CD14-positive monocyte (primary cell): ENCODE data around the gene TOB1. TPM values are rescaled to one million over a fixed set of nuclear protein-coding genes. Genes with fewer than 3 reads are reported as not detected.
A peak's percentile ranks its signal among the peaks of the same experiment; 100 is the strongest.

Experiments
- DNase-seq, 3 donors: peaks; one replicate each; pipeline ENCODE4 v3.0.0-alpha.2; 2011 to 2022
- H2AFZ ChIP-seq: 2 replicates; pipeline ENCODE4 v1.6.0; 2012; ENCODE audit warnings: mild to moderate bottlenecking, low read depth, low read length, inconsistent platforms; ENCODE audit not compliant: insufficient read depth, poor library complexity, severe bottlenecking
- H3K27ac ChIP-seq, 2 donors: 1 replicate in 1 of 2; 2 replicates in 1 of 2; pipeline ENCODE4 v1.5.1; 2012 to 2013; ENCODE audit warnings: low read length in 2 of 2, control low read depth in 1 of 2, inconsistent platforms in 1 of 2, low read depth in 1 of 2, mild to moderate bottlenecking in 1 of 2
- H3K27me3 ChIP-seq, 2 donors: one replicate each; pipeline versions ENCODE4 v1.6.0 to v1.6.1; 2011 to 2013; ENCODE audit warnings: low read length in 2 of 2; ENCODE audit not compliant: control insufficient read depth in 2 of 2, insufficient read depth in 2 of 2
- H3K36me3 ChIP-seq, 2 donors: replicated peaks in 1 of 2; 1 replicate in 1 of 2; 2 replicates in 1 of 2; pipeline versions ENCODE4 v1.5.1 to v1.6.1; 2012 to 2013; ENCODE audit warnings: low read length in 2 of 2, control low read depth in 1 of 2, inconsistent platforms in 1 of 2, mild to moderate bottlenecking in 1 of 2; ENCODE audit not compliant: insufficient read depth in 2 of 2, control insufficient read depth in 1 of 2
- H3K4me1 ChIP-seq, 2 donors: 1 replicate in 1 of 2; 2 replicates in 1 of 2; pipeline versions ENCODE4 v1.5.1 to v1.6.1; 2012 to 2013; ENCODE audit warnings: low read length in 2 of 2, control low read depth in 1 of 2, inconsistent platforms in 1 of 2, mild to moderate bottlenecking in 1 of 2, moderate library complexity in 1 of 2; ENCODE audit not compliant: insufficient read depth in 2 of 2, control insufficient read depth in 1 of 2
- H3K4me2 ChIP-seq: replicated peaks from 2 replicates; pipeline ENCODE3; 2012; ENCODE audit warnings: low read length, moderate library complexity, mild to moderate bottlenecking; ENCODE audit not compliant: poor library complexity, severe bottlenecking; ENCODE audit errors: extremely low read depth
- H3K4me3 ChIP-seq, 3 experiments: fragments of 200-600 bp in 1 of 3; sonication (generic) in 1 of 3; replicated peaks in 1 of 3; 1 replicate in 2 of 3; 2 replicates in 1 of 3; pipeline ENCODE4 v1.5.1; 2011 to 2013; ENCODE audit warnings: low read length in 3 of 3, mild to moderate bottlenecking in 3 of 3, control low read depth in 2 of 3, low read depth in 2 of 3, inconsistent platforms in 1 of 3, moderate library complexity in 1 of 3
- H3K79me2 ChIP-seq: 2 replicates; pipeline ENCODE4 v1.6.0; 2012; ENCODE audit warnings: mild to moderate bottlenecking, control low read depth, inconsistent platforms, low read length, moderate library complexity; ENCODE audit not compliant: insufficient read depth
- H3K9ac ChIP-seq: 2 replicates; pipeline ENCODE4 v1.6.0; 2017; ENCODE audit warnings: low read length, mild to moderate bottlenecking; ENCODE audit not compliant: insufficient read depth, poor library complexity, severe bottlenecking
- H3K9me3 ChIP-seq, 2 donors: replicated peaks in 1 of 2; 1 replicate in 1 of 2; 2 replicates in 1 of 2; pipeline versions ENCODE4 v1.5.1 to v1.6.1; 2012 to 2013; ENCODE audit warnings: low read length in 2 of 2, control low read depth in 1 of 2; ENCODE audit not compliant: control insufficient read depth in 1 of 2, insufficient read depth in 1 of 2
- H4K20me1 ChIP-seq: 2 replicates; pipeline ENCODE4 v1.6.0; 2012; ENCODE audit warnings: mild to moderate bottlenecking, low read length, control low read depth, moderate library complexity; ENCODE audit not compliant: insufficient read depth
- H3K27ac Mint-ChIP-seq, 7 donors: one replicate each; pipeline ENCODE4 v1.8.0; 2020; ENCODE audit warnings: mild to moderate bottlenecking in 7 of 7, mixed read lengths in 7 of 7, moderate library complexity in 6 of 7, inconsistent platforms in 2 of 7
- H3K27me3 Mint-ChIP-seq, 3 donors: one replicate each; pipeline ENCODE4 v1.8.0; 2021 to 2022; ENCODE audit warnings: low read depth in 3 of 3, mild to moderate bottlenecking in 3 of 3, mixed read lengths in 3 of 3, moderate library complexity in 3 of 3, inconsistent platforms in 1 of 3
- H3K36me3 Mint-ChIP-seq, 2 donors: one replicate each; pipeline ENCODE4 v1.8.0; 2020; ENCODE audit warnings: mixed read lengths in 2 of 2, inconsistent platforms in 1 of 2, mild to moderate bottlenecking in 1 of 2
- H3K4me1 Mint-ChIP-seq: one replicate; pipeline ENCODE4 v1.8.0; 2020; ENCODE audit warnings: mild to moderate bottlenecking, mixed read lengths
- H3K4me3 Mint-ChIP-seq, 2 donors: one replicate each; pipeline ENCODE4 v1.8.0; 2020; ENCODE audit warnings: mild to moderate bottlenecking in 2 of 2, mixed read lengths in 2 of 2, moderate library complexity in 1 of 2
- H3K9me3 Mint-ChIP-seq, 7 donors: one replicate each; pipeline ENCODE4 v1.8.0; 2020 to 2022; ENCODE audit warnings: mixed read lengths in 7 of 7, mild to moderate bottlenecking in 6 of 7, moderate library complexity in 6 of 7, inconsistent platforms in 2 of 7
- CTCF ChIP-seq: fragments of 200-600 bp; IDR thresholded peaks from one replicate; pipeline ENCODE4 v1.8.0; 2022; ENCODE audit warnings: antibody characterized with exemption, mild to moderate bottlenecking
- WGBS: methylation state at CpG from one replicate; pipeline ENCODE4 v1.1.5; 2013; ENCODE audit warnings: missing lambda C conversion rate; ENCODE audit not compliant: insufficient coverage; 5-methylcytosine and 5-hydroxymethylcytosine counted together
- intact Hi-C, 2 donors: fragments of 100-400 bp; cut with micrococcal nuclease; formaldehyde crosslinking; loops; one replicate each; pipeline versions ENCODE4 v1.15.0 to v1.15.1; 2023
- polyA plus RNA-seq, 3 donors: library from polyadenylated mRNA; depleted of rRNA in 1 of 3; unstranded in 2 of 3; stranded (reverse) in 1 of 3; fragments of 300-500 nt in 2 of 3; fragments of >200 nt in 1 of 3; fragmentation: Illumina TruSeq in 2 of 3; gene quantifications; 1 replicate in 2 of 3; 2 replicates in 1 of 3; pipeline ENCODE4 v1.2.3, GENCODE V29; 2012 to 2021

Gene TOB1
- polyA plus RNA-seq, 3 donors, result 18.5 to 107 (median 41.0) TPM

- H4K20me1 ChIP-seq, result no peaks in the 10 kb centered on the region
- peaks cover 10 to 12% of the 10 kb centered on the region in 2 donors for H3K4me1 ChIP-seq
- no peaks in the 10 kb centered on the region for H3K36me3 ChIP-seq
- H3K27me3 Mint-ChIP-seq, result peaks cover 4 to 11% (median 7%) of the 10 kb centered on the region in 3 donors
- no peaks in the 10 kb centered on the region for H3K36me3 Mint-ChIP-seq
- no peaks in the 10 kb centered on the region for H3K27me3 ChIP-seq
- H3K27ac Mint-ChIP-seq, result no peak overlapping the region
- 90% methylated on average over 5 of the region's 7 CpGs for WGBS
- H3K9me3 Mint-ChIP-seq, result peaks cover 0 to 3% (median 0%) of the 10 kb centered on the region in 7 donors
- no peak overlapping the region for H3K4me2 ChIP-seq
- no peak overlapping the region for H3K4me3 Mint-ChIP-seq
- H3K4me3 ChIP-seq, result no peak overlapping the region
- no peak for TF ChIP-seq CTCF
- H2AFZ ChIP-seq, result no peak overlapping the region
- no peaks in the 10 kb centered on the region for H3K9me3 ChIP-seq
- no peak for DNase-seq
- H3K4me1 Mint-ChIP-seq, result peaks cover 21% of the 10 kb centered on the region
- H3K9ac ChIP-seq, result no peak overlapping the region
- intact Hi-C loops, result no loop called here
- H3K27ac ChIP-seq, result no peak overlapping the region
- H3K79me2 ChIP-seq, result no peaks in the 10 kb centered on the region
Observed at GRCh38 chr17:50817838-50818237, 48.3 kb downstream of the TOB1 start.

- H3K9ac ChIP-seq, result no peak overlapping the region
- no peaks in the 10 kb centered on the region for H4K20me1 ChIP-seq
- peak; percentile 30 to 47 (median 46) for DNase-seq
- H3K4me3 Mint-ChIP-seq, result peak overlapping the region in 1 of 2 donors; percentile 14
- 28% methylated on average over 10 of the region's 27 CpGs for WGBS
- H3K9me3 ChIP-seq, result no peaks in the 10 kb centered on the region
- peaks cover 0 to 3% (median 0%) of the 10 kb centered on the region in 7 donors for H3K9me3 Mint-ChIP-seq
- H3K4me1 ChIP-seq, result peaks cover 10 to 12% of the 10 kb centered on the region in 2 donors
- peak; percentile 85 for TF ChIP-seq CTCF
- H3K27ac ChIP-seq, result no peak overlapping the region
- H3K27me3 Mint-ChIP-seq, result peaks cover 4 to 11% (median 7%) of the 10 kb centered on the region in 3 donors
- no peaks in the 10 kb centered on the region for H3K79me2 ChIP-seq
- intact Hi-C loops, result no loop called here
- peak overlapping the region; percentile 55 for H3K4me2 ChIP-seq
- H3K36me3 Mint-ChIP-seq, result no peaks in the 10 kb centered on the region
- no peak overlapping the region for H3K27ac Mint-ChIP-seq
- no peaks in the 10 kb centered on the region for H3K36me3 ChIP-seq
- H3K4me3 ChIP-seq, result peak overlapping the region in 1 of 3 experiments; percentile 20
- peak overlapping the region; percentile 70 for H2AFZ ChIP-seq
- peaks cover 21% of the 10 kb centered on the region for H3K4me1 Mint-ChIP-seq
- no peaks in the 10 kb centered on the region for H3K27me3 ChIP-seq
Observed at GRCh38 chr17:50816771-50817751, 49.1 kb downstream of the TOB1 start.
